Measurements from ENCODE around the gene ERBB2. TPM values are rescaled to one million over a fixed set of nuclear protein-coding genes. Genes with fewer than 3 reads are reported as not detected.

The ERBB2 gene
- total and polyA plus RNA-seq, 2 of the 13 experiments (the other 11 are each of a cell fraction or from before 2014, with no cell fraction given) = 57.7 to 64.1 TPM

GRCh38 chr17:39730095-39730921 is 30.4 kb downstream of the ERBB2 start, which contains the start of gene MIEN1 (continued):
- no peak for TF ChIP-seq ZMYM2 (CRISPR knock-in tag; IDR thresholded peaks at IDR 0.05)
- TF ChIP-seq POGZ (CRISPR knock-in tag; IDR thresholded peaks at IDR 0.05) = peak; percentile 95
- TF ChIP-seq THAP7 (CRISPR knock-in tag; IDR thresholded peaks at IDR 0.05) = 0 out of 2 replicates have a peak, but pooled peaks have one; percentile 37
- TF ChIP-seq SAFB2 (CRISPR knock-in tag; IDR thresholded peaks at IDR 0.05; ENCODE audit: borderline replicate concordance, low read depth) = peak; percentile 85; the same call in 1 of the 2 replicates
- no peak for TF ChIP-seq CHD4 (IDR thresholded peaks at IDR 0.05; ENCODE audit: borderline replicate concordance, low read length)
- TF ChIP-seq EZH2 (conservative IDR thresholded peaks at IDR 0.05; ENCODE audit: low read depth, low read length) = no peak
- TF ChIP-seq MYC (CRISPR knock-in tag; IDR thresholded peaks at IDR 0.05; ENCODE audit: borderline replicate concordance) = peak; percentile 90
- no peak for TF ChIP-seq SRSF9 (IDR thresholded peaks at IDR 0.05; ENCODE audit: borderline replicate concordance, insufficient read depth, low read depth, low read length, poor library complexity, severe bottlenecking)
- no peak for TF ChIP-seq ZBTB40 (IDR thresholded peaks at IDR 0.05)
- peak; percentile 53; the same call in 1 of the 2 replicates for TF ChIP-seq ZBTB40 (CRISPR knock-in tag; IDR thresholded peaks at IDR 0.05)
- TF ChIP-seq FOXP1 (IDR thresholded peaks at IDR 0.05) = no peak
- 0 out of 2 replicates have a peak, but pooled peaks have one; percentile 22 for TF ChIP-seq FOXP1 (CRISPR knock-in tag; IDR thresholded peaks at IDR 0.05)
- TF ChIP-seq, protein P1, sequence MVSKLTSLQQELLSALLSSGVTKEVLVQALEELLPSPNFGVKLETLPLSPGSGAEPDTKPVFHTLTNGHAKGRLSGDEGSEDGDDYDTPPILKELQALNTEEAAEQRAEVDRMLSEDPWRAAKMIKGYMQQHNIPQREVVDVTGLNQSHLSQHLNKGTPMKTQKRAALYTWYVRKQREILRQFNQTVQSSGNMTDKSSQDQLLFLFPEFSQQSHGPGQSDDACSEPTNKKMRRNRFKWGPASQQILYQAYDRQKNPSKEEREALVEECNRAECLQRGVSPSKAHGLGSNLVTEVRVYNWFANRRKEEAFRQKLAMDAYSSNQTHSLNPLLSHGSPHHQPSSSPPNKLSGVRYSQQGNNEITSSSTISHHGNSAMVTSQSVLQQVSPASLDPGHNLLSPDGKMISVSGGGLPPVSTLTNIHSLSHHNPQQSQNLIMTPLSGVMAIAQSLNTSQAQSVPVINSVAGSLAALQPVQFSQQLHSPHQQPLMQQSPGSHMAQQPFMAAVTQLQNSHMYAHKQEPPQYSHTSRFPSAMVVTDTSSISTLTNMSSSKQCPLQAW (CRISPR knock-in tag; IDR thresholded peaks at IDR 0.05) = no peak; the same call in 1 of the 2 replicates
- no peak for TF ChIP-seq CHCHD3 (CRISPR knock-in tag; IDR thresholded peaks at IDR 0.05)
- TF ChIP-seq SKIL (CRISPR knock-in tag; IDR thresholded peaks at IDR 0.05; ENCODE audit: borderline replicate concordance) = 0 out of 2 replicates have a peak, but pooled peaks have one; percentile 9
